Brain microvascular endothelial cell (primary cell): ENCODE measurements around the gene EIF4G1.
"Not testable (repeated sequence)": the region's sequence is repeated elsewhere in the genome, so short reads cannot be mapped to it uniquely, and the experiment has no call there.

ENCODE experiments used
- DNase-seq: peaks from one replicate; pipeline ENCODE4 v3.0.0-alpha.2; 2020
- H3K27ac ChIP-seq: fragments of 250-450 bp; sonication (Bioruptor Pico); 2 replicates; pipeline ENCODE4 v1.5.1; 2020; ENCODE audit warnings: mild to moderate bottlenecking, moderate library complexity
- H3K27me3 ChIP-seq: fragments of 250-450 bp; sonication (Bioruptor Pico); replicated peaks from 2 replicates; pipeline ENCODE4 v1.5.1; 2020; ENCODE audit warnings: mild to moderate bottlenecking
- H3K36me3 ChIP-seq: fragments of 250-450 bp; sonication (Bioruptor Pico); replicated peaks from 2 replicates; pipeline ENCODE4 v1.5.1; 2020; ENCODE audit warnings: mild to moderate bottlenecking
- H3K4me3 ChIP-seq: 2 replicates; pipeline ENCODE4 v1.5.1; 2011; ENCODE audit warnings: low read depth, mild to moderate bottlenecking, control low read depth, low read length, moderate library complexity
- CTCF ChIP-seq: IDR thresholded peaks from 2 replicates; pipeline ENCODE4 v1.5.1; 2011; ENCODE audit warnings: low read depth, mild to moderate bottlenecking, moderate library complexity, low read length, control low read depth, inconsistent platforms; ENCODE audit errors: missing control alignments
- in situ Hi-C: cut with HindIII; loops from 2 replicates; pipeline ENCODE4 v1.10.0; 2017; ENCODE audit warnings: low sequenced_read_pairs, low pct_ligation_motif_present

EIF4G1 gene, protein sequence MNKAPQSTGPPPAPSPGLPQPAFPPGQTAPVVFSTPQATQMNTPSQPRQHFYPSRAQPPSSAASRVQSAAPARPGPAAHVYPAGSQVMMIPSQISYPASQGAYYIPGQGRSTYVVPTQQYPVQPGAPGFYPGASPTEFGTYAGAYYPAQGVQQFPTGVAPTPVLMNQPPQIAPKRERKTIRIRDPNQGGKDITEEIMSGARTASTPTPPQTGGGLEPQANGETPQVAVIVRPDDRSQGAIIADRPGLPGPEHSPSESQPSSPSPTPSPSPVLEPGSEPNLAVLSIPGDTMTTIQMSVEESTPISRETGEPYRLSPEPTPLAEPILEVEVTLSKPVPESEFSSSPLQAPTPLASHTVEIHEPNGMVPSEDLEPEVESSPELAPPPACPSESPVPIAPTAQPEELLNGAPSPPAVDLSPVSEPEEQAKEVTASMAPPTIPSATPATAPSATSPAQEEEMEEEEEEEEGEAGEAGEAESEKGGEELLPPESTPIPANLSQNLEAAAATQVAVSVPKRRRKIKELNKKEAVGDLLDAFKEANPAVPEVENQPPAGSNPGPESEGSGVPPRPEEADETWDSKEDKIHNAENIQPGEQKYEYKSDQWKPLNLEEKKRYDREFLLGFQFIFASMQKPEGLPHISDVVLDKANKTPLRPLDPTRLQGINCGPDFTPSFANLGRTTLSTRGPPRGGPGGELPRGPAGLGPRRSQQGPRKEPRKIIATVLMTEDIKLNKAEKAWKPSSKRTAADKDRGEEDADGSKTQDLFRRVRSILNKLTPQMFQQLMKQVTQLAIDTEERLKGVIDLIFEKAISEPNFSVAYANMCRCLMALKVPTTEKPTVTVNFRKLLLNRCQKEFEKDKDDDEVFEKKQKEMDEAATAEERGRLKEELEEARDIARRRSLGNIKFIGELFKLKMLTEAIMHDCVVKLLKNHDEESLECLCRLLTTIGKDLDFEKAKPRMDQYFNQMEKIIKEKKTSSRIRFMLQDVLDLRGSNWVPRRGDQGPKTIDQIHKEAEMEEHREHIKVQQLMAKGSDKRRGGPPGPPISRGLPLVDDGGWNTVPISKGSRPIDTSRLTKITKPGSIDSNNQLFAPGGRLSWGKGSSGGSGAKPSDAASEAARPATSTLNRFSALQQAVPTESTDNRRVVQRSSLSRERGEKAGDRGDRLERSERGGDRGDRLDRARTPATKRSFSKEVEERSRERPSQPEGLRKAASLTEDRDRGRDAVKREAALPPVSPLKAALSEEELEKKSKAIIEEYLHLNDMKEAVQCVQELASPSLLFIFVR (N-terminal part only)

GRCh38 chr3:184314363-184314699 is at the start of gene EIF4G1:
Gene EIF4G1, plus strand, starts transcription at chr3:184314606. Its CDS starts 1,191 bp downstream, at chr3:184315797.
- in situ Hi-C loops, result no loop called here
- no peak for TF ChIP-seq CTCF
- Histone ChIP-seq H3K4me3 (peak within 1 kb of the TSS; percentile 87), H3K36me3 (peaks cover 28% of the 10 kb centered on the region), H3K27me3 (no peaks in the 10 kb centered on the region), H3K27ac (peak within 1 kb of the TSS; percentile 95)
- DNase-seq, result peak; percentile 87

GRCh38 chr3:184267249-184267648 is 47.2 kb upstream of the EIF4G1 start:
- in situ Hi-C loops, H3K4me3 ChIP-seq, DNase-seq, H3K27ac ChIP-seq, H3K36me3 ChIP-seq, H3K27me3 ChIP-seq: not testable (repeated sequence)

GRCh38 chr3:184272269-184272668 is 42.1 kb upstream of the EIF4G1 start:
- Histone ChIP-seq H3K36me3 (no peaks in the 10 kb centered on the region), H3K4me3 (no peak overlapping the region), H3K27ac (no peak overlapping the region), H3K27me3 (peaks cover 20% of the 10 kb centered on the region)
- DNase-seq, result no peak
- in situ Hi-C loops, result no loop called here
- no peak for TF ChIP-seq CTCF

- H3K27ac ChIP-seq, result no peak overlapping the region
- H3K36me3 ChIP-seq, result no peaks in the 10 kb centered on the region
- no peak overlapping the region for H3K4me3 ChIP-seq
- peaks cover 21% of the 10 kb centered on the region for H3K27me3 ChIP-seq
- no peak for TF ChIP-seq CTCF
- in situ Hi-C loops, result no loop called here
- DNase-seq, result no peak
These were observed 39.1 kb upstream of the EIF4G1 start for GRCh38 chr3:184275381-184275701.

- Histone ChIP-seq H3K27me3 (peaks cover 21% of the 10 kb centered on the region), H3K27ac (no peak within 1 kb of the TSS), H3K36me3 (no peaks in the 10 kb centered on the region), H3K4me3 (no peak within 1 kb of the TSS)
- no peak for DNase-seq
- TF ChIP-seq CTCF, result no peak
- in situ Hi-C loops, result no loop called here
These were observed 38.2 kb upstream of the EIF4G1 start, which contains the start of gene ECE2 for GRCh38 chr3:184275961-184276910. Gene ECE2, plus strand, starts transcription at chr3:184276022. Its CDS starts 132 bp downstream, at chr3:184276154.
